Right lobe of liver (tissue), 6 donors: ENCODE measurements around the gene FHIT. TPM values are rescaled to one million over a fixed set of nuclear protein-coding genes. Genes with fewer than 3 reads are reported as not detected.
A peak's percentile ranks its signal among the peaks of the same experiment; 100 is the strongest.

Experiments used
- ATAC-seq, 4 donors: fragments of 200-7000 bp; cut with Tn5 transposase; one replicate each; pipeline ENCODE4 v1.9.1; 2020; ENCODE audit warnings: mild to moderate bottlenecking in 4 of 4, moderate library complexity in 4 of 4
- DNase-seq, 3 donors: peaks; one replicate each; pipeline ENCODE4 v3.0.0-alpha.2; 2020
- H3K27ac ChIP-seq, 3 donors: fragments of 200-600 bp; one replicate each; pipeline ENCODE4 v1.8.0; 2022
- H3K27me3 ChIP-seq, 2 donors: fragments of 200-600 bp; one replicate each; pipeline ENCODE4 v1.8.0; 2022
- H3K36me3 ChIP-seq, 4 donors: fragments of 200-600 bp; sonication (generic) in 1 of 4; one replicate each; pipeline versions ENCODE4 v1.5.1 to v1.8.0; 2017 to 2022; ENCODE audit warnings: control low read depth in 1 of 4
- H3K4me1 ChIP-seq, 4 donors: fragments of 200-600 bp; sonication (generic) in 1 of 4; one replicate each; pipeline versions ENCODE4 v1.5.1 to v1.8.0; 2017 to 2022; ENCODE audit warnings: control low read depth in 1 of 4
- H3K4me3 ChIP-seq, 3 donors: fragments of 200-600 bp; one replicate each; pipeline ENCODE4 v1.8.0; 2022
- H3K9me3 ChIP-seq, 4 donors: fragments of 200-600 bp; sonication (generic) in 1 of 4; one replicate each; pipeline versions ENCODE4 v1.5.1 to v1.8.0; 2017 to 2022; ENCODE audit warnings: control low read depth in 1 of 4
- CTCF ChIP-seq, 4 donors: fragments of 200-600 bp in 3 of 4; fragments of 450-650 bp in 1 of 4; IDR thresholded peaks; one replicate each; pipeline versions ENCODE4 v1.5.1 to v1.8.0; 2016 to 2022; ENCODE audit warnings: antibody characterized with exemption in 4 of 4, mild to moderate bottlenecking in 2 of 4
- POLR2A ChIP-seq: fragments of 450-650 bp; IDR thresholded peaks from one replicate; pipeline ENCODE4 v1.6.1; 2017; ENCODE audit warnings: antibody characterized with exemption, mild to moderate bottlenecking
- WGBS: methylation state at CpG from one replicate; pipeline ENCODE4 v1.1.6; 2018; ENCODE audit warnings: low coverage, low lambda C conversion rate; ENCODE audit not compliant: insufficient coverage; ENCODE audit errors: missing lambda C conversion rate; 5-methylcytosine and 5-hydroxymethylcytosine counted together
- intact Hi-C, 2 donors: fragments of 100-400 bp; cut with DNase I; formaldehyde crosslinking; loops; one replicate each; pipeline versions ENCODE4 v1.11.2 to v1.14.1; 2022
- total RNA-seq, 6 experiments: library from RNA; depleted of rRNA in 2 of 6; stranded (reverse); fragments of >200 nt in 2 of 6; fragmentation: NEBNext Ultra II Directional in 3 of 6; extraction: Animal tissue kit (Norgen Biotek cat#: 25700) in 3 of 6; gene quantifications; one replicate each; pipeline versions ENCODE4 v1.1.0 to v1.2.4, GENCODE V29; 2016 to 2023
- donor health status: DM: no; HTN: yes; CAD: no.
- donor health status: DM: no; HTN: no; CAD: no.
- donor health status: DM: no; HTN: no; CAD: no.
- donor health status: DM: no; HTN: yes; CAD: no.
- donor health status: DM: no; HTN: yes; CAD: no.

FHIT gene
- total RNA-seq, 6 experiments from 2014 or later: 6.6 to 11.2 (median 8.0) TPM

- DNase-seq: no peak
- intact Hi-C loops: loop anchor here in 1 of 2 donors (10.0 kb wide), 1 partner anchor 99 kb away; no protein-coding TSS in a partner anchor
- Histone ChIP-seq H3K27ac (no peak overlapping the region), H3K9me3 (no peaks in the 10 kb centered on the region), H3K4me3 (no peak overlapping the region), H3K4me1 (peaks cover 0 to 10% (median 5%) of the 10 kb centered on the region in 4 donors), H3K27me3 (no peaks in the 10 kb centered on the region), H3K36me3 (no peaks in the 10 kb centered on the region)
- WGBS: 49% methylated on average over 4 of the region's 5 CpGs
- TF ChIP-seq POLR2A (no peak), CTCF (IDR thresholded peaks at IDR 0.05) (no peak)
- ATAC-seq: no peak
Measured at GRCh38 chr3:60325610-60326170, 925.6 kb downstream of the FHIT start.

- ATAC-seq: no peak
- Histone ChIP-seq H3K9me3 (no peaks in the 10 kb centered on the region), H3K36me3 (no peaks in the 10 kb centered on the region), H3K27ac (no peak overlapping the region), H3K27me3 (no peaks in the 10 kb centered on the region), H3K4me1 (peaks cover 0 to 11% (median 6%) of the 10 kb centered on the region in 4 donors), H3K4me3 (no peak overlapping the region)
- DNase-seq: no peak
- intact Hi-C loops: loop anchor here in 1 of 2 donors (10.0 kb wide), 1 partner anchor 101 kb away; no protein-coding TSS in a partner anchor
- 83% methylated on average over 2 of the region's 3 CpGs for WGBS
- TF ChIP-seq POLR2A (no peak), CTCF (IDR thresholded peaks at IDR 0.05) (no peak)
Measured at GRCh38 chr3:60323651-60324050, 927.6 kb downstream of the FHIT start.

- peaks cover 0 to 11% (median 6%) of the 10 kb centered on the region in 4 donors for H3K4me1 ChIP-seq
- no peaks in the 10 kb centered on the region for H3K36me3 ChIP-seq
- no peak overlapping the region for H3K4me3 ChIP-seq
- H3K9me3 ChIP-seq: no peaks in the 10 kb centered on the region
- no peak overlapping the region for H3K27ac ChIP-seq
- no peak for ATAC-seq
- no peaks in the 10 kb centered on the region for H3K27me3 ChIP-seq
- DNase-seq: no peak
- 98% methylated on average over 6 of the region's 7 CpGs for WGBS
- intact Hi-C loops: loop anchor here in 1 of 2 donors (10.0 kb wide), 1 partner anchor 102 kb away; no protein-coding TSS in a partner anchor
- TF ChIP-seq POLR2A (no peak), CTCF (IDR thresholded peaks at IDR 0.05) (no peak)
Measured at GRCh38 chr3:60323180-60323579, 928.1 kb downstream of the FHIT start.

- TF ChIP-seq CTCF (IDR thresholded peaks at IDR 0.05): no peak
- no peak for TF ChIP-seq POLR2A
- no peak for DNase-seq
Measured at GRCh38 chr3:60322298-60322856, 928.9 kb downstream of the FHIT start.

More at GRCh38 chr3:60322298-60322856, 928.9 kb downstream of the FHIT start:
- intact Hi-C loops: loop anchor here in 1 of 2 donors (10.0 kb wide), 1 partner anchor 102 kb away; no protein-coding TSS in a partner anchor
- Histone ChIP-seq H3K4me3 (no peak overlapping the region), H3K4me1 (peaks cover 0 to 11% (median 6%) of the 10 kb centered on the region in 4 donors), H3K27ac (no peak overlapping the region), H3K36me3 (no peaks in the 10 kb centered on the region), H3K27me3 (no peaks in the 10 kb centered on the region), H3K9me3 (no peaks in the 10 kb centered on the region)
- peak; percentile 57 to 71 (median 61) for ATAC-seq
- 40% methylated on average over 4 of the region's 4 CpGs for WGBS
